Superior temporal gyrus (tissue), 1 donor: ENCODE results near the gene ARHGAP28.

Source experiments
- DNase-seq: peaks from one replicate; pipeline ENCODE4 v3.0.0-alpha.2; 2016; ENCODE audit errors: extremely low spot score

Gene ARHGAP28

GRCh38 chr18:6960656-6961055, 231.1 kb downstream of the ARHGAP28 start:
- DNase-seq: no peak

- no peak for DNase-seq
Observed at GRCh38 chr18:6961331-6961730, 231.8 kb downstream of the ARHGAP28 start.

DNA sequence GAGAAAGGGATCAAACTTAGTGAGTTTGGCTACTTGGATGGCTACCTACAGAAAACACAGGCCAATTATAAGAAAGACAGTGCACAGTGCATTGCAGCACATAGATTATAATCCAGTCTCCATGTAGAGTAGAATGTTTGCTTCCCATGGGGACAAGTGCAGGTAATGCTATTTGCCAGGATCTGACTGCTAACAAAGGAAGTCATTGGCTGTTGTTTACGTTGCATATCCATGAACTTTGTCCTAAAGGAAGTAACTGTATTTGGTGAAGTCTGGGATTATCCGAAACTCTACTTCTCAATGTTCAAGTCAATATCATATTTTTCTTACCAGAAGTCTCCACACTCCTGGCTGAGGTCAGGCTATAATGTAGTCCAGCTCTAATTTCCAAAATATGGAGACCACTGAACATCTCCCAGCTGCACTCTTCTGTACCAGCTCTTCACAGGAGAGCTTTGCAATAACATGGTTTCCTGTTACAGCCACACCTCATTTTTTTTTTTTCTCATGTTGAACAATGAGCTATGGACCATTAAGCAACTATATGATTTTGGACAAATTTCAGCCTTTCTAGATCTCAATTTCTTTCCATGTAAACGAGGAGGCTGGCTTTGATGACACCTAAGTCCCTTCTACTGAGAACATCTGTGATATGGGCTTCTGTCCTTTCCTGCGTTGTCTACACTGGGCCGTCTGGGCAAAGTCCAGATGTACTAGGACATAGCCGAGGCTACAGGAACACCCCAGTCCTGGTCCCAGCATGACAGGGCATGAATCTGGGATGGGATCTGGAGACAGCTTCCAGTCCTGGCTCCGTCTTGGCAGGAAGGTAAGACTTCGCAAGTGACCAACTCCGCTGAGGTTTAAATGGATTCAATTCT, 233.3 kb downstream of the ARHGAP28 start:
- DNase-seq: no peak

- DNase-seq: no peak
Observed at GRCh38 chr18:6963452-6964097, 234.1 kb downstream of the ARHGAP28 start.
